Measurements from ENCODE around the gene EXOC2.

The EXOC2 gene

GRCh38 chr6:496649-497048 is 196.3 kb downstream of the EXOC2 start:
- DNase-seq (ENCODE audit: low read depth, low spot score), result no peak

- DNase-seq (ENCODE audit: low read depth, low spot score), result no peak
Observed at GRCh38 chr6:494394-494793, 198.5 kb downstream of the EXOC2 start.

- no peak for DNase-seq (ENCODE audit: low read depth, low spot score)
Observed at GRCh38 chr6:493840-494239, 199.1 kb downstream of the EXOC2 start.

DNA sequence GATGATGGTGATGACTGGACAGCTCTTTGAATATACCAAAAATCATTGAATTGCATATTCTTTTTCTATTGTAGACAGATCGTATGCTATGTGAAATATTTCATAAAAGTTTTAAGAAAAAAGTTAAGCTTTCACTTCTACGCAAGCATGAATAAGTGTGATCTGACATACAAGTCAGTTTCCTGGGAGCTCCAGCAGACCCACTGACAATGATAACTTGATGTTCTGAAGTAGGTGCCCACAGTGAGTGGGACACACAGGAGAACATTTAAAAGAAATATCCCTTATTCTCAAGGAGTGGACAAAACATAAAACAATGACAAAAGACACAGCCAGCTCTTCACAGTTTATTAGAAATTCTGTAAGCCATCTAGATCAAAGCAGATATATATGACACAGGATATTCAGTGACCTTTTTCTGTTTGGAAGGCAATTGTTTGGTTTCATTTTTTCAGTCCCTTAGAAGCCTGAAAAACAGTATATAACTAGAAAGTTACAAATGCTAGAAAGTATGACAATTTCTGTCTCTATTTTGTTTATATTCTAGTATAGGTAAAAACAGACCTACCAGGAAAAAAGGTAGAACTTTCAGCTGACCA is 200.0 kb downstream of the EXOC2 start:
- no peak for DNase-seq (ENCODE audit: low read depth, low spot score)

- DNase-seq (ENCODE audit: low read depth, low spot score), result no peak
Observed at GRCh38 chr6:492178-492577, 200.8 kb downstream of the EXOC2 start.

GRCh38 chr6:491233-491632 is 201.7 kb downstream of the EXOC2 start:
- DNase-seq (ENCODE audit: low read depth, low spot score), result no peak

- no peak for DNase-seq (ENCODE audit: low read depth, low spot score)
Observed at GRCh38 chr6:490251-491037, 202.5 kb downstream of the EXOC2 start.

DNA sequence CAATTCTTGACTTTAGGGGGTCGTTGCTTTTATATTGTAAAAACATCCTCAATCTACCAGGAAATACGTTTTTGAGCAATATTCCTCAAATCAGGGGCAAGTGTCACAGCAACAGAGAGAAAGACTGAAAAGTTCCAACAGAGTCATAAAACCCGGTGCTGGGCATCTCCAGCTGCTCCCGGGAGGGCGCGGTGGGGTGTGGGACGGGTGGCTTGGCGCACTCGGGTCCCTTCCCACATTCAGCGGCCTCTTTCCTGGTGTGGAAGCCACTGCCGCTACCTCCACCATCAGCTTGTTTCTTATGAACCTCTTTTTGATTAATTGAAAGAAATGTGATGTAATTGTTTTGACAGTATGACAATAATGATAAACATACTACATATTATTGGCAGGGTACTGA is 203.2 kb downstream of the EXOC2 start:
- no peak for DNase-seq (ENCODE audit: low read depth, low spot score)

GRCh38 chr6:489001-489400 is 203.9 kb downstream of the EXOC2 start:
- DNase-seq (ENCODE audit: low read depth, low spot score), result no peak

DNA sequence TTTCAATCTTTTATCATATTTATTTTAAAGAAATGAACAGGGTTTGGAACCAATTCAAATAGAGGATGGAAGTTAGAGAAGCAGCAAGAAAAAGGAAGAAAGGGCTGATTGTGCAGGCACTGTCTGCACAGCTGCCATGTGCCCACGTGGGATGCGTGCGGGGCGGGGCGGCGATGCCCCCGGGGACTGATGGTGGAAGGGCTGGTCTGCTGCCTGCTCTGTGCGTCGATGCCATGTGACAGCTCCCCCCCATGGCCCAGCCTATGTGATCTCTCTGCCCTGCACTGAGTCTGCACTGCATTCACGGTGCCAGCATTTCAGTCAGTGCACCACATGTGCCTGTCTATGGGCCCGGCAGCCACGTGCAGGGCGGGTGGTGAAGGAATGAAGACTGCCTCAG is 205.0 kb downstream of the EXOC2 start:
- DNase-seq (ENCODE audit: low read depth, low spot score), result no peak

- DNase-seq (ENCODE audit: low read depth, low spot score), result no peak
Observed at GRCh38 chr6:485655-486170, 207.2 kb downstream of the EXOC2 start.

- no peak for DNase-seq (ENCODE audit: low read depth, low spot score)
Observed at GRCh38 chr6:484746-485145, 208.2 kb downstream of the EXOC2 start.

DNA sequence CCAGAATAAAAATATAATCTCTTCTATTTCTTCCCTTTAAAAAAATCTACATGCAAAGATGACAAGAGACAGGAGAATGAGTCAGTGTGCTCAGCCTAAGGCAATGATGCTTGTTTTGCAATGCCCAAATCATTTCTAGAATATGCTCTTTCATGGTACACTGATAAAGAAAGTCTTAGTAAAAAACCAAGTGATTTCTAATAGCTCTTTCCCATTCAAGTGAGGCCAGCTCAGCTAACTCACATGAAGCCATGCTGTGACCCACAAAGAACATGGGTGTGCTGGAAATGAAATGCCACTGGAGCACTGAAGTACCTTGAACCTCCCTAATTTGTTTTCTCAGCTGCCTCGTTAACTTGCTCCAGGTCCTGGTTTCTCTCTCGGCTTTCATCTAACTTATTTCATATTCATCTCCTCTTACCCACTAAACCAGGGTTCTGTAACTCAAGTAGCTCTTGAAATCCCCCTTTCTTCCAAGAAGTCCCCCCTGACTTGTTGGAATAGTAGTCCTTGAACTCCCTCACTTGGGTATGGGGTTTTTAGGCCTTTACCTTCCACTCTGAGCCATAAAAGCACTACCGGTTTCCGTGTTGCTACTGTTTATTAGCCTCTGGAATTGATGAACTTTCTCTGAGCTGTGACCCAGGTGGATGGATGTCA is 208.7 kb downstream of the EXOC2 start:
- DNase-seq (ENCODE audit: low read depth, low spot score), result no peak

DNA sequence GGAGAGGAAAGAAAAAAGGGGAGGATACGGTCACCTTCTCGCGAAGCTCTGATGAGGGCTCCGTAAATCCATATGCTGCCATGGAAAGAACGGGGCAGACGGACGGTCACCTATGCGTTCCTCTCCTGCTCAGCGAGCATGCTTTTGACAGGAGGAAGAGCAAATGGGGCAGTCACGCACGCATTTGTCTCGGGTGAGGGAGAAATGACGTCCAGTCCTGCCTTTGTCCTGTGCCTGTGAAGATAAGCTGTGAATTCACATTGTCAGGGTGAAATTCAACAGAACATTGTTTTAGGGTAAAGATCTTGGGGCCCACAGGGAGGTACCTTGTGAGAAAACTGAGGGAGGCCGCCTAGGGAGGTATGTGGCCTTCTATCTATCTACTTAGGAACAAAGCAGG is 217.6 kb downstream of the EXOC2 start:
- DNase-seq (ENCODE audit: low read depth, low spot score), result no peak

DNA sequence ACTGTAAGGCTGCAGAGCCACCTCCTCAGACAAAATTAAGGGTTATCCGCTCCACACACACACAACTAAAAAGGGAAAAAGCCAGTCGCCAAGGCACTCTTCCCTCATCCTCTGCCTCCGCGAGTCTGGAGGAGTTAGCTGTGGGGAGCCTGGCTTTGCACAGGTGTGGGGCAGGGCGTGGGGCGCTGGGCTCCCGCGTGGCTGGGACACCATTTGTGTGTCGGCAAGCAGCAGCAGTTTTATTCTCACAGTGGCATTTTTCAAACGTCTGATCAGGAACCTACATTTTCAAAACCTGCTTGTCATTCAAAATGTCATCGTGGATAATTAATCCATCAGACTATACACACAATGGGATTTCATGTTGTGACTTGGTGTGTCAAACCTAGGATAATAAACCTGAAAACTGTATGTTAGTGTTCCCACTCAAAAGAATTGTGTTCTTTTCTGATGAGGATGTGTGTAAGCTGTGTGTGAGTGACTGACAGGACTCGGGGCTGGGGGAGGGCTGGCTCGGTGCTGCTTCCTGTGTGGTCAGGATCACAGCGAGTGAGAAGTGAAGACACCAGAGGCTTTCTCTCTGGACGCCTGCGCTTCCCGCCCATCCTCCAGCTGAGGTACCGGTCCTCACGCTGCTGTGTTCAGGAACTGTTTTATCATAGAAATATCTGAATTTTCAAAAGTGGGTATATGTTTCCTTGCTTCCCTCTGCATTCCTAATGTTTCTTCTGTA is 218.3 kb downstream of the EXOC2 start:
- peak; percentile 48 for DNase-seq (ENCODE audit: low read depth, low spot score)

GRCh38 chr6:473768-474452 is 219.0 kb downstream of the EXOC2 start:
- no peak for DNase-seq (ENCODE audit: low read depth, low spot score)

DNA sequence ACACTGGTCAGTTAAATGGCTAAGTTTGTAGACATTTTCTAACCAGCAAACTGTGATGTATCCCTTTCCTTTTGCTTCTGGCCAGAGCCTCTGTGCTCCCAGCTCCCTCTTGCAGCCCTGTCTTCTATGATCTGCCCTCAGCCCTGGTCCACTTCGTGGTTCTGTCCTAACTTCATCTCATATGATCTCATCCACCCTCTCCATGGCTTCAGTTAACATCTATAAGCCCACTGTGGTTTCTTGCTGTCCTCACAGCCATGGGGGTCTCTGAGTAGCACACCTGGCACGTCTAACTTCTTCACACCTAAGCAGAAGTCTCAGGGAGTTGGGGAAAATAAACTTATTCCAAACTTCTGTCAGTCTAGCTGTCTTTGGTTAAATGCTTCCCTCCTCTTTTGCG is 219.6 kb downstream of the EXOC2 start:
- no peak for DNase-seq (ENCODE audit: low read depth, low spot score)

GRCh38 chr6:470901-471448 is 222.0 kb downstream of the EXOC2 start:
- no peak for DNase-seq (ENCODE audit: low read depth, low spot score)

GRCh38 chr6:470051-470900 is 222.7 kb downstream of the EXOC2 start:
- no peak for DNase-seq (ENCODE audit: low read depth, low spot score)

DNA sequence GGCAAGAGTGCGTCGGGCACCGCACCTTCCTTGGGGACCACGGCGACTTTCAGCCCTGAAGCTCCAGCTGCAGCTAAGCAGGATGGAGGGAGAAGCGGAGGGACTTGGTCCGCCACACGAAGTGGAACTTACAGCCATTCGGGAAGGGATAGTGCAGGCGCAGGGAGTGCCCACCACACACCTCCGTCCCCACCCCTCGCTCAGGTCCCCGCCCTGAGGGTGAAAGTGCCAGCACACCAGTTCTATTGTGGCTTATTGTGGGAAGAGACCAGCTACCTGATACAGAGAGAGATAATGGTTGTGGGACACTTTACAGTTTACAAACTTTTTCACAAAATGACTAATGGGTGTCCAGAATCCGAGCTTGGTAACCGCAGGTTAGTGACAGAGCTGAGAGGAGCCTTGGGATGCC is 225.3 kb downstream of the EXOC2 start:
- no peak for DNase-seq (ENCODE audit: low read depth, low spot score)

All from activated CD4-positive, CD25-positive, alpha-beta regulatory T cell treated with anti-CD3 and anti-CD28 coated beads, Interleukin-2, amount 50 U/mL, for 16 hours (primary cell).